Measurements from ENCODE around the gene ZNF557.
"Not testable (repeated sequence)": the region's sequence is repeated elsewhere in the genome, so short reads cannot be mapped to it uniquely, and the experiment has no call there.

DNA sequence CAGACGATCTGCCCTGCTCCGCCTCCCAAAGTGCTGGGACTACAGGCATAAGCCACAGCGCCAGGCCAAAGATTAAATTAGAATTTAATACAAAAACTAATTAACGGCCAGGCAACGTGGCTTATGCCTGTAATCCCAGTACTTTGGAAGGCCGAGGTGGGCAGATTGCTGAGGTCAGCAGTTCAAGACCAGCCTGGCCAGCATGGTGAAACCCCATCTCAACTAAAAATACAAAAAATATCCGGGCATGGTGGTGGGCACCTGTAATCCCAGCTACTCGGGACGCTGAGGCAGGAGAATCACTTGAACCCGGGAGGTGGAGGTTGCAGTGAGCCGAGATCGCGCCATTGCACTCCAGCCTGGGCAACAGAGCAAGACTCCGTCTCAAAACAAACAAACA, 13.8 kb upstream of the ZNF557 start:
- TF ChIP-seq, protein P1, sequence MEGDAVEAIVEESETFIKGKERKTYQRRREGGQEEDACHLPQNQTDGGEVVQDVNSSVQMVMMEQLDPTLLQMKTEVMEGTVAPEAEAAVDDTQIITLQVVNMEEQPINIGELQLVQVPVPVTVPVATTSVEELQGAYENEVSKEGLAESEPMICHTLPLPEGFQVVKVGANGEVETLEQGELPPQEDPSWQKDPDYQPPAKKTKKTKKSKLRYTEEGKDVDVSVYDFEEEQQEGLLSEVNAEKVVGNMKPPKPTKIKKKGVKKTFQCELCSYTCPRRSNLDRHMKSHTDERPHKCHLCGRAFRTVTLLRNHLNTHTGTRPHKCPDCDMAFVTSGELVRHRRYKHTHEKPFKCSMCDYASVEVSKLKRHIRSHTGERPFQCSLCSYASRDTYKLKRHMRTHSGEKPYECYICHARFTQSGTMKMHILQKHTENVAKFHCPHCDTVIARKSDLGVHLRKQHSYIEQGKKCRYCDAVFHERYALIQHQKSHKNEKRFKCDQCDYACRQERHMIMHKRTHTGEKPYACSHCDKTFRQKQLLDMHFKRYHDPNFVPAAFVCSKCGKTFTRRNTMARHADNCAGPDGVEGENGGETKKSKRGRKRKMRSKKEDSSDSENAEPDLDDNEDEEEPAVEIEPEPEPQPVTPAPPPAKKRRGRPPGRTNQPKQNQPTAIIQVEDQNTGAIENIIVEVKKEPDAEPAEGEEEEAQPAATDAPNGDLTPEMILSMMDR (IDR thresholded peaks at IDR 0.05 in 4 of 5, conservative IDR thresholded peaks at IDR 0.05 in 1 of 5), result not testable (repeated sequence)
- TF ChIP-seq POLR2A (IDR thresholded peaks at IDR 0.05), result not testable (repeated sequence)

Measured in gastrocnemius medialis (tissue), 4 donors.